Central memory CD8-positive, alpha-beta T cell (primary cell): Measurements from ENCODE around the gene ZNF317.

Experiments used
- ATAC-seq: fragments of 150-1000 bp; cut with Tn5 transposase; replicated peaks from 2 replicates; pipeline ENCODE4 v1.10.0; 2022; ENCODE audit warnings: mild to moderate bottlenecking, moderate FRiP score, moderate number of reproducible peaks; ENCODE audit not compliant: poor library complexity, severe bottlenecking; ENCODE audit errors: extremely low read depth
- DNase-seq, 2 donors: peaks; one replicate each; pipeline ENCODE4 v3.0.0; 2021; ENCODE audit warnings: low spot score in 2 of 2
- H3K27ac Mint-ChIP-seq: one replicate; pipeline ENCODE4 v1.8.0; 2022; ENCODE audit warnings: low read depth, mild to moderate bottlenecking, moderate library complexity, mixed read lengths
- H3K27me3 Mint-ChIP-seq: one replicate; pipeline ENCODE4 v1.8.0; 2022; ENCODE audit warnings: mixed read lengths
- H3K36me3 Mint-ChIP-seq: one replicate; pipeline ENCODE4 v1.8.0; 2022; ENCODE audit warnings: mild to moderate bottlenecking, moderate library complexity, mixed read lengths; ENCODE audit not compliant: insufficient read depth
- H3K4me1 Mint-ChIP-seq: one replicate; pipeline ENCODE4 v1.8.0; 2022; ENCODE audit warnings: mixed read lengths
- H3K4me3 Mint-ChIP-seq: one replicate; pipeline ENCODE4 v1.8.0; 2022; ENCODE audit warnings: mild to moderate bottlenecking, moderate library complexity, mixed read lengths
- H3K9me3 Mint-ChIP-seq: one replicate; pipeline ENCODE4 v1.8.0; 2022; ENCODE audit warnings: mixed read lengths

Gene ZNF317

GRCh38 chr19:9140159-9140874, at the start of gene ZNF317:
Gene ZNF317 (plus strand): TSS chr19:9140397. CDS start chr19:9156017, 15,620 bp downstream.
- peaks cover 8% of the 10 kb centered on the region for H3K9me3 Mint-ChIP-seq
- H3K36me3 Mint-ChIP-seq: peaks cover 12% of the 10 kb centered on the region
- DNase-seq (peak; percentile 78 to 83), ATAC-seq (peak; percentile 90)
- peak within 1 kb of the TSS; percentile 98 for H3K27ac Mint-ChIP-seq
- peak within 1 kb of the TSS; percentile 98 for H3K4me3 Mint-ChIP-seq
- peaks cover 49% of the 10 kb centered on the region for H3K4me1 Mint-ChIP-seq
- H3K27me3 Mint-ChIP-seq: no peaks in the 10 kb centered on the region

- DNase-seq (no peak), ATAC-seq (no peak)
- H3K4me3 Mint-ChIP-seq: no peak within 1 kb of the TSS
- H3K27me3 Mint-ChIP-seq: peaks cover 67% of the 10 kb centered on the region
- H3K9me3 Mint-ChIP-seq: no peaks in the 10 kb centered on the region
- no peaks in the 10 kb centered on the region for H3K4me1 Mint-ChIP-seq
- no peaks in the 10 kb centered on the region for H3K36me3 Mint-ChIP-seq
- no peak within 1 kb of the TSS for H3K27ac Mint-ChIP-seq
Observed at GRCh38 chr19:9107375-9107774, 32.8 kb upstream of the ZNF317 start, which contains the start of gene OR7G2. Gene OR7G2 (minus strand): TSS chr19:9107475. CDS start chr19:9103243, 4,232 bp downstream.

- H3K4me3 Mint-ChIP-seq: no peak overlapping the region
- H3K27me3 Mint-ChIP-seq: peaks cover 57% of the 10 kb centered on the region
- no peak overlapping the region for H3K27ac Mint-ChIP-seq
- no peaks in the 10 kb centered on the region for H3K4me1 Mint-ChIP-seq
- no peaks in the 10 kb centered on the region for H3K9me3 Mint-ChIP-seq
- DNase-seq (no peak), ATAC-seq (no peak)
- H3K36me3 Mint-ChIP-seq: no peaks in the 10 kb centered on the region
Observed at GRCh38 chr19:9109959-9110358, 30.2 kb upstream of the ZNF317 start.

GRCh38 chr19:9115307-9115813, 24.8 kb upstream of the ZNF317 start, which contains the start of gene OR7G1:
Gene OR7G1 (minus strand): TSS chr19:9115763. CDS start chr19:9115763, 0 bp downstream.
- no peak for ATAC-seq

GRCh38 chr19:9116547-9116946, 23.6 kb upstream of the ZNF317 start:
- no peak overlapping the region for H3K4me3 Mint-ChIP-seq
- no peaks in the 10 kb centered on the region for H3K9me3 Mint-ChIP-seq
- H3K27ac Mint-ChIP-seq: no peak overlapping the region
- no peak for ATAC-seq
- peaks cover 32% of the 10 kb centered on the region for H3K27me3 Mint-ChIP-seq
- H3K4me1 Mint-ChIP-seq: no peaks in the 10 kb centered on the region
- DNase-seq: no peak
- H3K36me3 Mint-ChIP-seq: no peaks in the 10 kb centered on the region

More at GRCh38 chr19:9115307-9115813, 24.8 kb upstream of the ZNF317 start, which contains the start of gene OR7G1:
- peaks cover 34% of the 10 kb centered on the region for H3K27me3 Mint-ChIP-seq
- H3K4me3 Mint-ChIP-seq: no peak within 1 kb of the TSS
- H3K27ac Mint-ChIP-seq: no peak within 1 kb of the TSS
- H3K9me3 Mint-ChIP-seq: no peaks in the 10 kb centered on the region
- H3K4me1 Mint-ChIP-seq: no peaks in the 10 kb centered on the region
- DNase-seq: no peak
- H3K36me3 Mint-ChIP-seq: no peaks in the 10 kb centered on the region

- no peak within 1 kb of the TSS for H3K27ac Mint-ChIP-seq
- no peak within 1 kb of the TSS for H3K4me3 Mint-ChIP-seq
- no peaks in the 10 kb centered on the region for H3K4me1 Mint-ChIP-seq
- H3K9me3 Mint-ChIP-seq: no peaks in the 10 kb centered on the region
- ATAC-seq: no peak
- peaks cover 33% of the 10 kb centered on the region for H3K27me3 Mint-ChIP-seq
- DNase-seq: no peak
- H3K36me3 Mint-ChIP-seq: peaks cover 4% of the 10 kb centered on the region
Observed at GRCh38 chr19:9126900-9127405, 13.2 kb upstream of the ZNF317 start, which contains the start of gene OR7G3. Gene OR7G3 (minus strand): TSS chr19:9126950. CDS start chr19:9126950, 0 bp downstream.

GRCh38 chr19:9128171-9128570, 12.0 kb upstream of the ZNF317 start:
- Mint-ChIP-seq H3K4me3 (no peak overlapping the region), H3K27ac (no peak overlapping the region), H3K36me3 (peaks cover 4% of the 10 kb centered on the region), H3K27me3 (peaks cover 27% of the 10 kb centered on the region), H3K4me1 (no peaks in the 10 kb centered on the region), H3K9me3 (no peaks in the 10 kb centered on the region)
- DNase-seq (no peak), ATAC-seq (no peak)

- DNase-seq (no peak), ATAC-seq (no peak)
- Mint-ChIP-seq H3K27ac (no peak overlapping the region), H3K4me1 (no peaks in the 10 kb centered on the region), H3K36me3 (peaks cover 2% of the 10 kb centered on the region), H3K9me3 (no peaks in the 10 kb centered on the region), H3K4me3 (no peak overlapping the region), H3K27me3 (peaks cover 23% of the 10 kb centered on the region)
Observed at GRCh38 chr19:9130965-9131364, 9.2 kb upstream of the ZNF317 start.

GRCh38 chr19:9132422-9132821, 7.8 kb upstream of the ZNF317 start:
- Mint-ChIP-seq H3K27ac (no peak overlapping the region), H3K4me3 (no peak overlapping the region), H3K36me3 (peaks cover 2% of the 10 kb centered on the region), H3K27me3 (peaks cover 8% of the 10 kb centered on the region), H3K9me3 (no peaks in the 10 kb centered on the region), H3K4me1 (no peaks in the 10 kb centered on the region)
- ATAC-seq (no peak), DNase-seq (no peak)

GRCh38 chr19:9139609-9140158, 513 bp upstream of the ZNF317 start:
- peaks cover 6% of the 10 kb centered on the region for H3K9me3 Mint-ChIP-seq
- peaks cover 7% of the 10 kb centered on the region for H3K36me3 Mint-ChIP-seq
- H3K27ac Mint-ChIP-seq: peak overlapping the region; percentile 98
- peaks cover 47% of the 10 kb centered on the region for H3K4me1 Mint-ChIP-seq
- no peak for DNase-seq
- peak overlapping the region; percentile 98 for H3K4me3 Mint-ChIP-seq
- H3K27me3 Mint-ChIP-seq: no peaks in the 10 kb centered on the region
- peak; percentile 13 for ATAC-seq

- H3K27me3 Mint-ChIP-seq: no peaks in the 10 kb centered on the region
- ATAC-seq: no peak
- H3K9me3 Mint-ChIP-seq: peaks cover 13% of the 10 kb centered on the region
- DNase-seq: no peak
- H3K36me3 Mint-ChIP-seq: peaks cover 24% of the 10 kb centered on the region
- peaks cover 73% of the 10 kb centered on the region for H3K4me1 Mint-ChIP-seq
- no peak overlapping the region for H3K27ac Mint-ChIP-seq
- H3K4me3 Mint-ChIP-seq: no peak overlapping the region
Observed at GRCh38 chr19:9144920-9145319, 4.7 kb downstream of the ZNF317 start.

GRCh38 chr19:9146882-9147281, 6.7 kb downstream of the ZNF317 start:
- no peak for ATAC-seq
- DNase-seq: no peak
- no peaks in the 10 kb centered on the region for H3K27me3 Mint-ChIP-seq
- peaks cover 72% of the 10 kb centered on the region for H3K4me1 Mint-ChIP-seq
- H3K9me3 Mint-ChIP-seq: peaks cover 13% of the 10 kb centered on the region
- H3K36me3 Mint-ChIP-seq: peaks cover 24% of the 10 kb centered on the region
- H3K4me3 Mint-ChIP-seq: no peak overlapping the region
- H3K27ac Mint-ChIP-seq: no peak overlapping the region
